Astrocyte (in vitro differentiated cells and primary cell): ENCODE results near the gene ALK. TPM values are rescaled to one million over a fixed set of nuclear protein-coding genes. Genes with fewer than 3 reads are reported as not detected.

ENCODE experiments used
- DNase-seq: peaks from one replicate; pipeline ENCODE4 v3.0.0-alpha.2; 2010; ENCODE audit warnings: low read depth
- FAIRE-seq: peaks from 2 replicates; lab custom pipeline; 2011; peaks lifted over from hg19 to GRCh38; lab: Jason Lieb, UNC
- H2AFZ ChIP-seq: 2 replicates; pipeline ENCODE4 v1.6.0; 2012; ENCODE audit warnings: low read depth, low read length, inconsistent platforms
- H3K27ac ChIP-seq: 2 replicates; pipeline ENCODE4 v1.5.1; 2011; ENCODE audit warnings: low read depth, low read length, inconsistent platforms
- H3K27me3 ChIP-seq: 2 replicates; pipeline ENCODE4 v1.6.0; 2011; ENCODE audit warnings: low read length, inconsistent platforms; ENCODE audit not compliant: insufficient read depth
- H3K36me3 ChIP-seq: 2 replicates; pipeline ENCODE4 v1.5.1; 2011; ENCODE audit warnings: low read length, inconsistent platforms; ENCODE audit not compliant: insufficient read depth
- H3K4me1 ChIP-seq: 2 replicates; pipeline ENCODE4 v1.5.1; 2011; ENCODE audit warnings: low read length, inconsistent platforms; ENCODE audit not compliant: insufficient read depth
- H3K4me2 ChIP-seq: 2 replicates; pipeline ENCODE4 v1.6.0; 2012; ENCODE audit warnings: low read length, inconsistent platforms
- H3K4me3 ChIP-seq: 2 replicates; pipeline ENCODE4 v1.5.1; 2011; ENCODE audit warnings: low read depth, mild to moderate bottlenecking, low read length, inconsistent platforms; ENCODE audit not compliant: insufficient read depth
- H3K79me2 ChIP-seq: 2 replicates; pipeline ENCODE4 v1.6.0; 2012; ENCODE audit warnings: mild to moderate bottlenecking, low read length, inconsistent platforms; ENCODE audit not compliant: insufficient read depth
- H3K9ac ChIP-seq: 2 replicates; pipeline ENCODE4 v1.6.0; 2012; ENCODE audit warnings: mild to moderate bottlenecking, low read length, inconsistent platforms
- H3K9me3 ChIP-seq: 2 replicates; pipeline ENCODE4 v1.5.1; 2012; ENCODE audit warnings: low read depth, mild to moderate bottlenecking, low read length, inconsistent platforms; ENCODE audit not compliant: insufficient read depth
- H4K20me1 ChIP-seq: 2 replicates; pipeline ENCODE4 v1.6.0; 2012; ENCODE audit warnings: low read length, inconsistent platforms; ENCODE audit not compliant: insufficient read depth
- H3K27ac Mint-ChIP-seq: one replicate; pipeline ENCODE4 v1.8.0; 2021; ENCODE audit warnings: mild to moderate bottlenecking, mixed read lengths; ENCODE audit not compliant: unreplicated experiment
- H3K27me3 Mint-ChIP-seq: one replicate; pipeline ENCODE4 v1.8.0; 2021; ENCODE audit warnings: low read depth, mixed read lengths; ENCODE audit not compliant: unreplicated experiment
- H3K36me3 Mint-ChIP-seq: one replicate; pipeline ENCODE4 v1.8.0; 2021; ENCODE audit warnings: low read depth, mixed read lengths; ENCODE audit not compliant: unreplicated experiment
- H3K4me1 Mint-ChIP-seq: one replicate; pipeline ENCODE4 v1.8.0; 2021; ENCODE audit warnings: low read depth, mixed read lengths; ENCODE audit not compliant: unreplicated experiment
- H3K4me3 Mint-ChIP-seq: one replicate; pipeline ENCODE4 v1.8.0; 2021; ENCODE audit warnings: mild to moderate bottlenecking, moderate library complexity, mixed read lengths; ENCODE audit not compliant: unreplicated experiment
- H3K9me3 Mint-ChIP-seq: one replicate; pipeline ENCODE4 v1.8.0; 2021; ENCODE audit warnings: mild to moderate bottlenecking, mixed read lengths; ENCODE audit not compliant: unreplicated experiment
- CTCF ChIP-seq: IDR thresholded peaks from 2 replicates; pipeline ENCODE4 v1.5.1; 2011; ENCODE audit warnings: low read depth, mild to moderate bottlenecking, inconsistent platforms, low read length, moderate library complexity; ENCODE audit not compliant: insufficient read depth
- EZH2 ChIP-seq: IDR thresholded peaks from 2 replicates; pipeline ENCODE4 v1.6.1; 2012; ENCODE audit warnings: mild to moderate bottlenecking, low read length, inconsistent platforms; ENCODE audit not compliant: insufficient read depth
- total RNA-seq: library from RNA; stranded (reverse); gene quantifications from 2 replicates; pipeline ENCODE4 v1.2.1, GENCODE V29; 2021

The ALK gene
- total RNA-seq, 1 donor from 2014 or later = 0.16 TPM

- H3K4me3 Mint-ChIP-seq = no peak overlapping the region
- no peaks in the 10 kb centered on the region for H3K27me3 Mint-ChIP-seq
- no peaks in the 10 kb centered on the region for H3K36me3 Mint-ChIP-seq
- Histone ChIP-seq H2AFZ (no peak overlapping the region), H3K9me3 (no peaks in the 10 kb centered on the region), H3K4me3 (no peak overlapping the region), H3K36me3 (no peaks in the 10 kb centered on the region), H3K9ac (no peak overlapping the region), H3K4me2 (no peak overlapping the region), H3K27ac (no peak overlapping the region), H4K20me1 (no peaks in the 10 kb centered on the region), H3K27me3 (no peaks in the 10 kb centered on the region), H3K4me1 (no peaks in the 10 kb centered on the region), H3K79me2 (no peaks in the 10 kb centered on the region)
- DNase-seq (no peak), FAIRE-seq (no peak)
- H3K9me3 Mint-ChIP-seq = peaks cover 6% of the 10 kb centered on the region
- TF ChIP-seq EZH2 = no peak
- TF ChIP-seq CTCF = no peak
- no peak overlapping the region for H3K27ac Mint-ChIP-seq
- H3K4me1 Mint-ChIP-seq = no peaks in the 10 kb centered on the region
Observed at GRCh38 chr2:29469961-29470360, 451.4 kb downstream of the ALK start.

GRCh38 chr2:29469516-29469915, 451.9 kb downstream of the ALK start:
- no peaks in the 10 kb centered on the region for H3K4me1 ChIP-seq
- H3K4me3 ChIP-seq = no peak overlapping the region
- no peaks in the 10 kb centered on the region for H4K20me1 ChIP-seq
- no peaks in the 10 kb centered on the region for H3K27me3 ChIP-seq
- peaks cover 6% of the 10 kb centered on the region for H3K9me3 Mint-ChIP-seq
- H3K36me3 Mint-ChIP-seq = no peaks in the 10 kb centered on the region
- DNase-seq = no peak
- H3K79me2 ChIP-seq = no peaks in the 10 kb centered on the region
- no peak overlapping the region for H3K4me2 ChIP-seq
- no peak overlapping the region for H3K9ac ChIP-seq
- no peaks in the 10 kb centered on the region for H3K9me3 ChIP-seq
- TF ChIP-seq CTCF (no peak), EZH2 (no peak)
- no peak overlapping the region for H3K4me3 Mint-ChIP-seq
- H3K27ac ChIP-seq = no peak overlapping the region
- H2AFZ ChIP-seq = no peak overlapping the region
- H3K27ac Mint-ChIP-seq = no peak overlapping the region
- H3K27me3 Mint-ChIP-seq = no peaks in the 10 kb centered on the region
- H3K36me3 ChIP-seq = no peaks in the 10 kb centered on the region
- FAIRE-seq = no peak
- H3K4me1 Mint-ChIP-seq = no peaks in the 10 kb centered on the region

- H3K4me3 Mint-ChIP-seq = peak overlapping the region; percentile 24
- TF ChIP-seq EZH2 (no peak), CTCF (no peak)
- no peaks in the 10 kb centered on the region for H3K9me3 ChIP-seq
- DNase-seq (peak; percentile 90), FAIRE-seq (peak; percentile 97)
- no peaks in the 10 kb centered on the region for H3K36me3 Mint-ChIP-seq
- peak overlapping the region; percentile 97 for H3K27ac Mint-ChIP-seq
- H3K27me3 ChIP-seq = no peaks in the 10 kb centered on the region
- peaks cover 37% of the 10 kb centered on the region for H3K4me1 Mint-ChIP-seq
- peaks cover 24% of the 10 kb centered on the region for H3K4me1 ChIP-seq
- H3K9ac ChIP-seq = peak overlapping the region; percentile 47
- H3K79me2 ChIP-seq = no peaks in the 10 kb centered on the region
- H4K20me1 ChIP-seq = no peaks in the 10 kb centered on the region
- H2AFZ ChIP-seq = no peak overlapping the region
- peak overlapping the region; percentile 13 for H3K4me3 ChIP-seq
- H3K27ac ChIP-seq = peak overlapping the region; percentile 83
- no peaks in the 10 kb centered on the region for H3K27me3 Mint-ChIP-seq
- H3K36me3 ChIP-seq = no peaks in the 10 kb centered on the region
- H3K9me3 Mint-ChIP-seq = no peaks in the 10 kb centered on the region
- peak overlapping the region; percentile 67 for H3K4me2 ChIP-seq
Observed at GRCh38 chr2:29463181-29463900, 458.0 kb downstream of the ALK start.
